Activated naive CD8-positive, alpha-beta T cell treated with anti-CD3 and anti-CD28 coated beads, Interleukin-2, amount 50 U/mL, for 24 hours (primary cell): Measurements from ENCODE around the gene FPR3.

Source experiments
- ATAC-seq: fragments of 150-1000 bp; cut with Tn5 transposase; one replicate; pipeline ENCODE4 v1.10.0; 2021
- DNase-seq: peaks from one replicate; pipeline ENCODE4 v3.0.0; 2021
- H3K27ac Mint-ChIP-seq: one replicate; pipeline ENCODE4 v1.8.0; 2021; ENCODE audit warnings: mild to moderate bottlenecking, mixed read lengths
- H3K27me3 Mint-ChIP-seq: one replicate; pipeline ENCODE4 v1.8.0; 2021; ENCODE audit warnings: mixed read lengths
- H3K36me3 Mint-ChIP-seq: one replicate; pipeline ENCODE4 v1.8.0; 2021; ENCODE audit warnings: low read depth, mixed read lengths
- H3K4me1 Mint-ChIP-seq: one replicate; pipeline ENCODE4 v1.8.0; 2021; ENCODE audit warnings: mixed read lengths
- H3K4me3 Mint-ChIP-seq: one replicate; pipeline ENCODE4 v1.8.0; 2021; ENCODE audit warnings: mild to moderate bottlenecking, moderate library complexity, mixed read lengths
- H3K9me3 Mint-ChIP-seq: one replicate; pipeline ENCODE4 v1.8.0; 2021; ENCODE audit warnings: mixed read lengths

FPR3 gene

DNA sequence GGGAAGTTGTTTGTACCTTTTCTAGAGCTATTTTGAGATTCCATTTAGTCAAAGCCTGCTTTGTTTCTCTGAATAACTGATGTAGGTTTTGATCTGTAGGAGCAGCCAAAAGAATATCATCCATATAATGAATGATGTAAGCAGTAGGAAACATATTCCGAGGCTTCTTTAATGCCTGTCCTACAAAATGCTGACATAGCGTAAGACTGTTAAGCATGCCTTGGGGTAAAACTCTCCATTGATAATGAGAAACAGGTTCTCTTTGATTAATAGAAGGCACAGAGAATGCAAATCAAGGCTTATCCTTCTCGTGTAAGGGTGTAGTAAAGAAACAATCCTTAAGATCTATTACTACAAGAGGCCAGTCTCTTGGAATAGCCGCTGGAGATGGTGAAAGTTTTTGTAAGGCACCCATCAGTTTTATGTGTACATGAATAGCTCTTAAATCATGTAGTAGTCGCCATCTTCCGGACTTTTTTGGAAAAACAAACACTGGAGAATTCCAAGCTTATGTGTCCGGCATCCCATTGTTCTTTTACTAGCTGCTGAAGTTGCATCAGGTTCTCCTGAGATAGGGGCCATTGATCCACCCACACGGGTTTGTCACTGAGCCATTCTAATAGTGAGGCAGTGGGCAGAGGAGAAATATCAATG lies 13.5 kb downstream of the FPR3 start:
- Mint-ChIP-seq H3K9me3 (peaks cover 24% of the 10 kb centered on the region), H3K4me1 (no peaks in the 10 kb centered on the region), H3K4me3 (no peak overlapping the region), H3K36me3 (peaks cover 4% of the 10 kb centered on the region), H3K27ac (no peak overlapping the region), H3K27me3 (no peaks in the 10 kb centered on the region)
- DNase-seq (no peak), ATAC-seq (no peak)

- DNase-seq (no peak), ATAC-seq (no peak)
- Mint-ChIP-seq H3K27ac (no peak overlapping the region), H3K27me3 (no peaks in the 10 kb centered on the region), H3K4me3 (no peak overlapping the region), H3K36me3 (peaks cover 8% of the 10 kb centered on the region), H3K9me3 (peaks cover 25% of the 10 kb centered on the region), H3K4me1 (no peaks in the 10 kb centered on the region)
Measured at GRCh38 chr19:51809787-51810186, 14.8 kb downstream of the FPR3 start.

- ATAC-seq: no peak
- Mint-ChIP-seq H3K36me3 (peaks cover 8% of the 10 kb centered on the region), H3K4me1 (no peaks in the 10 kb centered on the region), H3K27ac (no peak overlapping the region), H3K27me3 (no peaks in the 10 kb centered on the region), H3K9me3 (peaks cover 25% of the 10 kb centered on the region), H3K4me3 (no peak overlapping the region)
- no peak for DNase-seq
Measured at GRCh38 chr19:51810223-51810622, 15.3 kb downstream of the FPR3 start.

DNA sequence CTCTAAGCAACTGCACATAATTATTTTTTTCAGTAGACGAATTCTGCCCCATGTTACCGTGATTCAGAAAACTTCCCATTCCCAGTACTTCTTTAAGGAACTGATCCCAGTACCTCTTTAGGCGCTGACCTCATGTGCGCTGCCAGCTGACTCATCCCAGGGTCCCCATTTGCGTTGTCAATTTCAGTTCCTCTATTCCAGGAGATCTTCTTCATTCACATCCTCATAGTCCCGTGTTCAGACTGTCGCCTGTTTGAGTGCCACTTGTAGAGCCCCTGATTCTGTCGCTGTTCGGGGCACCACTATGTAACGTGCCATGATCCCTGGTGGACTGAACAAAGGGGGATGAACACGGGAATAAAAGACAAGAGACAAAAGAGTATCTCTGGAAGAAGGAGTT lies 16.4 kb downstream of the FPR3 start:
- H3K36me3 Mint-ChIP-seq: peaks cover 8% of the 10 kb centered on the region
- ATAC-seq (no peak), DNase-seq (no peak)
- no peaks in the 10 kb centered on the region for H3K4me1 Mint-ChIP-seq
- peaks cover 21% of the 10 kb centered on the region for H3K9me3 Mint-ChIP-seq
- no peak overlapping the region for H3K4me3 Mint-ChIP-seq
- H3K27ac Mint-ChIP-seq: no peak overlapping the region
- H3K27me3 Mint-ChIP-seq: no peaks in the 10 kb centered on the region

GRCh38 chr19:51815043-51815442 lies 20.1 kb downstream of the FPR3 start:
- H3K36me3 Mint-ChIP-seq: peaks cover 8% of the 10 kb centered on the region
- no peaks in the 10 kb centered on the region for H3K27me3 Mint-ChIP-seq
- H3K9me3 Mint-ChIP-seq: peaks cover 33% of the 10 kb centered on the region
- no peak overlapping the region for H3K4me3 Mint-ChIP-seq
- ATAC-seq: no peak
- H3K4me1 Mint-ChIP-seq: no peaks in the 10 kb centered on the region
- no peak overlapping the region for H3K27ac Mint-ChIP-seq
- DNase-seq: no peak

- Mint-ChIP-seq H3K4me1 (no peaks in the 10 kb centered on the region), H3K27ac (no peak overlapping the region), H3K36me3 (peaks cover 6% of the 10 kb centered on the region), H3K9me3 (peaks cover 25% of the 10 kb centered on the region), H3K4me3 (no peak overlapping the region), H3K27me3 (no peaks in the 10 kb centered on the region)
- no peak for ATAC-seq
- no peak for DNase-seq
Measured at GRCh38 chr19:51816711-51817110, 21.8 kb downstream of the FPR3 start.

DNA sequence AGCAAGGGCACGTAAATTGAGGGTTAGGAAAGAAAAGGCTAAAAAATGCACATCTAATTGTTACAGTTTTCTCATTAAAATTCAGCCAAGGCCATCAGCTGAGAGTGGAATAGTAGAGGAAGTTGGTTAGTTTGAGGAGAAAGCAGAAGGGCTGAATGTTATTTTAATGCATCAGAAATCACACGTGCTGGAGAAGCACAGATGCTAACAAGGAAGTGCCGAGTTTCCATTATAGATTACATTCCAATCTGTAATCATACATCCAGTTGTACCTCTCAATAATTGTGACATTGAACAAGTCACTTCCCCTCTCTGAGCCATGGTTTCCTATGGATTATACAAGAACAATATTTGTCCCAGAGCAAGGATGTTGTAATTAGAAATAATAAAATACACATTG lies 25.1 kb downstream of the FPR3 start:
- H3K27me3 Mint-ChIP-seq: no peaks in the 10 kb centered on the region
- peaks cover 47% of the 10 kb centered on the region for H3K9me3 Mint-ChIP-seq
- H3K4me1 Mint-ChIP-seq: no peaks in the 10 kb centered on the region
- no peak overlapping the region for H3K4me3 Mint-ChIP-seq
- no peak for DNase-seq
- peaks cover 7% of the 10 kb centered on the region for H3K36me3 Mint-ChIP-seq
- no peak overlapping the region for H3K27ac Mint-ChIP-seq
- ATAC-seq: no peak

DNA sequence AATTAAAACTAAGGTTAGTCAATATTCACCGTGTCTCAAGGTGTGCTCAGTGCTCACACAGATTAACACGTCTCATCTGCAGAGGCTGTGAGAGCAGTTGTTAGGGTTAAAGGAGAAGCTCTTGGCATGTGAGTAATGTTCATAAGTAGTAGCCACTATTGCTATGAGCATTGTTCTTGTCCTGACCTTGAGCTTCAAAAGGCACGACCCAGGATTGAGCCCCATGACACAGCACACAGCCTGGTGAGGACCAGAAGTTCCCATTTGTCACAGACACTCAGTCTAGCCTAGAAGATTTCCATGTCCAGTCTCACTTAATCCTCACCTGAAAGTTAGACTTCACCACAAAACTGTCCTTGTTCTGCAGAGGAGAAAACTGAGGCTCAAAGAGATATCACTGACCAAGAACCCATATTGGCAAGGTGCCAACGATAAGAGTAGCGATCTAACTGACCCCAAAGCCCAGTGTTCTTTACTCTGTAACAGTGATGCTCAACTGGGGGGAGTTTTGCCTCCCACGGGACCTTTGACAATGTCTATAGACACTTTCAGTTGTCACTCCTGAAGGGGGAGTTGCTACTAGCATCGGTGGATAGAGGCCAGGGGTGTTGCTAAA lies 26.0 kb downstream of the FPR3 start:
- ATAC-seq: no peak
- no peaks in the 10 kb centered on the region for H3K4me1 Mint-ChIP-seq
- H3K4me3 Mint-ChIP-seq: no peak overlapping the region
- DNase-seq: no peak
- no peaks in the 10 kb centered on the region for H3K27me3 Mint-ChIP-seq
- peaks cover 51% of the 10 kb centered on the region for H3K9me3 Mint-ChIP-seq
- H3K27ac Mint-ChIP-seq: no peak overlapping the region
- H3K36me3 Mint-ChIP-seq: peaks cover 7% of the 10 kb centered on the region

DNA sequence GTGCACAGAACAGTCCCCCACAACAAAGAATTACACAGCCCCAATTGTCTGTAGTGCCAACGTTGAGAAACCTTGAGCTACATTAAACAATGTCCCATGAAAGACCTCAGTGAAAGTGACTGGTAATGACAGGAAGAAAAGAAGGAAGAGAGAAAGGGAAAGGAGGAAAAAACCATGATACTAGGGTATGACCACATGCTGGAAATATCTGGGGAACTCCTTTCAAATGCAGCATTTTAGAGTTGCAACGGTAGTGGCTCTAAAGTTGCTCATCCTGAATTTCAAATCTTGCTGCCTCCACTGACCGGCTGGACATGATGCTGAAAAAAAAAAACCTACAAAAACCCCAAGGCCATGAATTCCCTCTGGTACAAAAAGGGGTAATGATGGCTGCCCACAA lies 26.5 kb downstream of the FPR3 start:
- Mint-ChIP-seq H3K27me3 (no peaks in the 10 kb centered on the region), H3K4me3 (no peak overlapping the region), H3K9me3 (peaks cover 56% of the 10 kb centered on the region), H3K36me3 (peaks cover 7% of the 10 kb centered on the region), H3K4me1 (no peaks in the 10 kb centered on the region), H3K27ac (no peak overlapping the region)
- ATAC-seq (no peak), DNase-seq (no peak)

- H3K27me3 Mint-ChIP-seq: no peaks in the 10 kb centered on the region
- no peak for DNase-seq
- H3K36me3 Mint-ChIP-seq: peaks cover 7% of the 10 kb centered on the region
- H3K4me1 Mint-ChIP-seq: no peaks in the 10 kb centered on the region
- no peak overlapping the region for H3K4me3 Mint-ChIP-seq
- ATAC-seq: no peak
- H3K9me3 Mint-ChIP-seq: peaks cover 61% of the 10 kb centered on the region
- H3K27ac Mint-ChIP-seq: no peak overlapping the region
Measured at GRCh38 chr19:51821921-51822320, 27.0 kb downstream of the FPR3 start.

DNA sequence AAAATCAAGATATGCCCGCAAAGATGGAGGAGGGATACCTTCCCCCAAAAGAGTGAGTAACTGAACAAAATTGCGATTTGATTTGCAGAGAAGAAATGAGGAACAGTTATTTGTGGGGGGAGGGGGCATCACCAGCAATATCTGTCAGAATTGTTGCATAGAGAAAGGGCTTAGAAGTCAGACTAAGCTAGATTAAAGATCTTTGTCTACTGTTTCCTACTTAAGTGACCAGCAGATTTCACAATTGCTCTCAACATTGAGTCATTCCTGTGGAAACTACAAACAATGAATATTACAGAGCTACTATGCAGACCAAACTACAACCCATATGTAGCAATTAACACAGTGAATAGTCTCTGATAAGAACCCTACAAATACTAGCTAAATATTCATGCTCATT lies 27.4 kb downstream of the FPR3 start:
- H3K36me3 Mint-ChIP-seq: peaks cover 10% of the 10 kb centered on the region
- no peaks in the 10 kb centered on the region for H3K4me1 Mint-ChIP-seq
- no peak for ATAC-seq
- DNase-seq: no peak
- peaks cover 65% of the 10 kb centered on the region for H3K9me3 Mint-ChIP-seq
- H3K27me3 Mint-ChIP-seq: no peaks in the 10 kb centered on the region
- H3K27ac Mint-ChIP-seq: no peak overlapping the region
- no peak overlapping the region for H3K4me3 Mint-ChIP-seq

DNA sequence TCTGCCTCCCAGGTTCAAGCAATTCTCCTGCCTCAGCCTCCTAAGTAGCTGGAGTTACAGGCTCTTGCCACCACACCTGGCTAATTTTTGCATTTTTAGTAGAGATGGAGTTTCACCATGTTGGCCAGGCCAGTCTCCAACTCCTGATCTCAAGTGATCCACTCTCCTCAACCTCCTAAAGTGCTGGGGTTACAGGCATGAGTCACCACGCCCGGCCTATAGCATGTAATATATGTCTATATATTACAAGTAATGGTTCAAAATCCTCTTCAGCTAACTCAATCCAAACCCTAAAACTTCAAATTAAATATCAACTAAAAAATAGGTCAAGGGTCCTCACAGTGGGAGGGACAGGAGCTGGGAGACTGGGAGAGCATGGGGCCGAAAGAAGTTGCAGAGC lies 28.0 kb downstream of the FPR3 start:
- H3K4me1 Mint-ChIP-seq: no peaks in the 10 kb centered on the region
- H3K9me3 Mint-ChIP-seq: peaks cover 67% of the 10 kb centered on the region
- no peak overlapping the region for H3K27ac Mint-ChIP-seq
- H3K36me3 Mint-ChIP-seq: peaks cover 12% of the 10 kb centered on the region
- H3K4me3 Mint-ChIP-seq: no peak overlapping the region
- ATAC-seq (no peak), DNase-seq (no peak)
- H3K27me3 Mint-ChIP-seq: no peaks in the 10 kb centered on the region

DNA sequence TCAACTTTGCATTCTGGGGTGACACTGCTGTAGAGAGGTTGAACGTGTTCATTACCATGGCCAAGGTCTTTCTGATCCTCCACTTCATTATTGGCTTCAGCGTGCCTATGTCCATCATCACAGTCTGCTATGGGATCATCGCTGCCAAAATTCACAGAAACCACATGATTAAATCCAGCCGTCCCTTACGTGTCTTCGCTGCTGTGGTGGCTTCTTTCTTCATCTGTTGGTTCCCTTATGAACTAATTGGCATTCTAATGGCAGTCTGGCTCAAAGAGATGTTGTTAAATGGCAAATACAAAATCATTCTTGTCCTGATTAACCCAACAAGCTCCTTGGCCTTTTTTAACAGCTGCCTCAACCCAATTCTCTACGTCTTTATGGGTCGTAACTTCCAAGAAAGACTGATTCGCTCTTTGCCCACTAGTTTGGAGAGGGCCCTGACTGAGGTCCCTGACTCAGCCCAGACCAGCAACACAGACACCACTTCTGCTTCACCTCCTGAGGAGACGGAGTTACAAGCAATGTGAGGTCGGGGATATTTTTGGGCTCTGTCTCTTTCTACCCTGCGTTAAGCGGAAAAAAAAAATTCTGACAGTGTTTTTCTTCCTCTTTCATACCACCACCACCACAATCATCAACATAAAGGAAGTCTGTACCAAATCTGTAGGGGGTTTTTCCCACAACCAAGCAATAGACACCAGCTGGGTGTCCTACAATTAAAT lies 29.5 kb downstream of the FPR3 start:
- Mint-ChIP-seq H3K4me3 (no peak overlapping the region), H3K27me3 (no peaks in the 10 kb centered on the region), H3K27ac (no peak overlapping the region), H3K36me3 (peaks cover 12% of the 10 kb centered on the region), H3K4me1 (no peaks in the 10 kb centered on the region), H3K9me3 (peaks cover 70% of the 10 kb centered on the region)
- no peak for DNase-seq
- no peak for ATAC-seq

- Mint-ChIP-seq H3K4me3 (no peak overlapping the region), H3K27ac (no peak overlapping the region), H3K4me1 (no peaks in the 10 kb centered on the region), H3K27me3 (no peaks in the 10 kb centered on the region), H3K36me3 (peaks cover 13% of the 10 kb centered on the region), H3K9me3 (peaks cover 60% of the 10 kb centered on the region)
- ATAC-seq (no peak), DNase-seq (no peak)
Measured at GRCh38 chr19:51830274-51830673, 35.3 kb downstream of the FPR3 start.

DNA sequence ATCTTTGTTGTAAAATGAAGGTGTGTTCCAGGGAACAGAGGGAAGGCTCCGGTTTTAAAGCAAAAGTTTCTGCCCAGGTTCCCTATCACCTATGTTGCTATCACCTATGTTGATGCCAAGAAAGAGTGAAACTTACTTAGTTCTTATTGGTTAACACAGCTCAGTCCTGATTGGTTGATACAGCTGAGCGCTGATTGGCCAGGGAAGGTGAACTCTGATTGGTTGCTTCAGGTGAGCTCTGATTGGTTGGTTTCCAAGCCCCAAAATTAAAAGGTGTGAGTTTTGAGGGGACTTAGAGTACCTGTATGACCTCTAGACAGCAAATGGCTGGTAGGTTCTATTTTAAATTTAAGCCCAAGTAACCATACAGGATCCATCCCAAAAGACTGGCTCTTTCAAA lies 42.2 kb downstream of the FPR3 start:
- ATAC-seq: no peak
- H3K27ac Mint-ChIP-seq: no peak overlapping the region
- DNase-seq: no peak
- no peaks in the 10 kb centered on the region for H3K4me1 Mint-ChIP-seq
- peaks cover 29% of the 10 kb centered on the region for H3K36me3 Mint-ChIP-seq
- H3K9me3 Mint-ChIP-seq: peaks cover 48% of the 10 kb centered on the region
- no peak overlapping the region for H3K4me3 Mint-ChIP-seq
- no peaks in the 10 kb centered on the region for H3K27me3 Mint-ChIP-seq
